Inflammatory macrophage treated with lipopolysaccharide for 1 hour (primary cell): ENCODE results near the gene KIF18A.

Experiments used
- DNase-seq, 2 donors: peaks; one replicate each; pipeline ENCODE4 v3.0.0-alpha.2; 2020 to 2022

KIF18A gene

GRCh38 chr11:28040384-28040783 is 67.6 kb downstream of the KIF18A start:
- no peak for DNase-seq

- DNase-seq: no peak
Observed at GRCh38 chr11:28038775-28039174, 69.2 kb downstream of the KIF18A start.

GRCh38 chr11:28026634-28027290 is 81.2 kb downstream of the KIF18A start:
- no peak for DNase-seq

GRCh38 chr11:28017816-28018215 is 90.1 kb downstream of the KIF18A start:
- no peak for DNase-seq

- DNase-seq: no peak
Observed at GRCh38 chr11:28011813-28012212, 96.1 kb downstream of the KIF18A start.

- DNase-seq: no peak
Observed at GRCh38 chr11:28009996-28010395, 98.0 kb downstream of the KIF18A start.

- no peak for DNase-seq
Observed at GRCh38 chr11:28009388-28009787, 98.6 kb downstream of the KIF18A start.

- DNase-seq: no peak
Observed at GRCh38 chr11:28003615-28004014, 104.3 kb downstream of the KIF18A start.

- DNase-seq: no peak
Observed at GRCh38 chr11:27998552-27998951, 109.4 kb downstream of the KIF18A start.

GRCh38 chr11:27997344-27997743 is 110.6 kb downstream of the KIF18A start:
- no peak for DNase-seq

GRCh38 chr11:27996066-27996465 is 111.9 kb downstream of the KIF18A start:
- DNase-seq: no peak

- no peak for DNase-seq
Observed at GRCh38 chr11:27995083-27995482, 112.9 kb downstream of the KIF18A start.

GRCh38 chr11:27991736-27992135 is 116.2 kb downstream of the KIF18A start:
- DNase-seq: no peak

GRCh38 chr11:27977527-27977926 is 130.4 kb downstream of the KIF18A start:
- DNase-seq: no peak

GRCh38 chr11:27977031-27977430 is 130.9 kb downstream of the KIF18A start:
- no peak for DNase-seq

- DNase-seq: no peak
Observed at GRCh38 chr11:27976262-27976661, 131.7 kb downstream of the KIF18A start.

- no peak for DNase-seq
Observed at GRCh38 chr11:27973851-27974536, 134.0 kb downstream of the KIF18A start.

GRCh38 chr11:27972522-27973170 is 135.3 kb downstream of the KIF18A start:
- no peak for DNase-seq

- DNase-seq: no peak
Observed at GRCh38 chr11:27971171-27971570, 136.8 kb downstream of the KIF18A start.
